Measurements from ENCODE around the gene COL23A1.

DNA sequence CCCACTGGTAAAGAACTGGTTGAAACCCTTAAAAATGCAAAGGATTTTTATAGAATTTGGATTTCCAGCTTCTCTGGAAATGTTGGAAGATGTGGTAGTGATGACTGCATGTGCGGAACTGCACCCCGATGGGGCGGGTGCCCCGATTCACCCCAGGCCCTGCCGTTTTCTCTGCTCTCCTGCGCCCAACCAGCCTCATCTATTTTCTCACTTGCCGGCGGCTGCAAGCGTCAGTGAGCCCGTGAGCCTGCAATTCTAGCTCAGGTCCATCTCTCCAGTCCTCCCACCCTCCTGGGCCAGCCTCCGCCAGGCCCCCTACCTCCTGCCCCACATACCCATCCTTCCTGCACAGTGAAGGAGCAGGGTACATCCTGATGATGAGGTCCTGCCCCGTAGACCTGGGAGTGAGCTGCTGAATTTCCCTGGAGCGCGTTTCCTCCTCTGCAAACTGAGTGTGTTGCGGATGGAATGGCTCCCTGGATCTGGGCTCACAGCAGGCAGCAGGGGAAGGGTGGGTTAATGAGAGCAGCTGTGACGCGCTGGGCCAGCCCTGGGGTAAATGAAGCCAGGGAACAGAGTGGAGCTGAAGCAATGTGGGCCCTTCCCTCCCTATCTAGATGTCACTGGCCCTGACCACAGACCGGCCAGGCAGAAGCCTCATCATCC lies 311.7 kb downstream of the COL23A1 start:
- no peak for TF ChIP-seq EP300 (IDR thresholded peaks at IDR 0.05)
- TF ChIP-seq POLR2A (IDR thresholded peaks at IDR 0.05; ENCODE audit: low read depth): no peak
- TF ChIP-seq, protein P1, sequence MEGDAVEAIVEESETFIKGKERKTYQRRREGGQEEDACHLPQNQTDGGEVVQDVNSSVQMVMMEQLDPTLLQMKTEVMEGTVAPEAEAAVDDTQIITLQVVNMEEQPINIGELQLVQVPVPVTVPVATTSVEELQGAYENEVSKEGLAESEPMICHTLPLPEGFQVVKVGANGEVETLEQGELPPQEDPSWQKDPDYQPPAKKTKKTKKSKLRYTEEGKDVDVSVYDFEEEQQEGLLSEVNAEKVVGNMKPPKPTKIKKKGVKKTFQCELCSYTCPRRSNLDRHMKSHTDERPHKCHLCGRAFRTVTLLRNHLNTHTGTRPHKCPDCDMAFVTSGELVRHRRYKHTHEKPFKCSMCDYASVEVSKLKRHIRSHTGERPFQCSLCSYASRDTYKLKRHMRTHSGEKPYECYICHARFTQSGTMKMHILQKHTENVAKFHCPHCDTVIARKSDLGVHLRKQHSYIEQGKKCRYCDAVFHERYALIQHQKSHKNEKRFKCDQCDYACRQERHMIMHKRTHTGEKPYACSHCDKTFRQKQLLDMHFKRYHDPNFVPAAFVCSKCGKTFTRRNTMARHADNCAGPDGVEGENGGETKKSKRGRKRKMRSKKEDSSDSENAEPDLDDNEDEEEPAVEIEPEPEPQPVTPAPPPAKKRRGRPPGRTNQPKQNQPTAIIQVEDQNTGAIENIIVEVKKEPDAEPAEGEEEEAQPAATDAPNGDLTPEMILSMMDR (IDR thresholded peaks at IDR 0.05): no peak
